Smooth muscle cell (in vitro differentiated cells): ENCODE data around the gene FUT7. TPM values are rescaled to one million over a fixed set of nuclear protein-coding genes. Genes with fewer than 3 reads are reported as not detected.

Experiments
- DNase-seq: peaks from one replicate; lab custom pipeline; 2025; ENCODE audit not compliant: unreplicated experiment; lab: John Stamatoyannopoulos, UW
- H2AFZ ChIP-seq: fragments of 200-600 bp; sonication (generic); 2 replicates; pipeline ENCODE4 v1.6.0; 2016; ENCODE audit warnings: antibody characterized with exemption, low read depth, mild to moderate bottlenecking
- H3F3A ChIP-seq: fragments of 200-600 bp; sonication (generic); 2 replicates; pipeline ENCODE4 v1.6.0; 2017; ENCODE audit warnings: antibody characterized with exemption, low read depth
- H3K27ac ChIP-seq: fragments of 200-600 bp; sonication (generic); 2 replicates; pipeline ENCODE4 v1.5.1; 2016; ENCODE audit warnings: low read depth, mild to moderate bottlenecking
- H3K27me3 ChIP-seq: fragments of 200-600 bp; sonication (generic); 2 replicates; pipeline ENCODE4 v1.6.1; 2016; ENCODE audit warnings: low read depth, mild to moderate bottlenecking
- H3K36me3 ChIP-seq: fragments of 200-600 bp; sonication (generic); 2 replicates; pipeline ENCODE4 v1.5.1; 2016; ENCODE audit warnings: low read depth
- H3K4me1 ChIP-seq: fragments of 200-600 bp; sonication (generic); 2 replicates; pipeline ENCODE4 v1.5.1; 2016; ENCODE audit warnings: low read depth
- H3K4me2 ChIP-seq: fragments of 200-600 bp; sonication (generic); 2 replicates; pipeline ENCODE4 v1.6.0; 2016; ENCODE audit warnings: mild to moderate bottlenecking
- H3K4me3 ChIP-seq: fragments of 200-600 bp; sonication (generic); 2 replicates; pipeline ENCODE4 v1.5.1; 2016; ENCODE audit warnings: mild to moderate bottlenecking
- H3K79me2 ChIP-seq: fragments of 200-600 bp; sonication (generic); 2 replicates; pipeline ENCODE4 v1.6.0; 2016; ENCODE audit warnings: low read depth, mild to moderate bottlenecking
- H3K9ac ChIP-seq: fragments of 200-600 bp; sonication (generic); 2 replicates; pipeline ENCODE4 v1.6.0; 2016; ENCODE audit warnings: low read depth
- H3K9me3 ChIP-seq: fragments of 200-600 bp; sonication (generic); replicated peaks from 2 replicates; pipeline ENCODE4 v1.5.1; 2016; ENCODE audit warnings: low read depth
- H4K20me1 ChIP-seq: fragments of 200-600 bp; sonication (generic); 2 replicates; pipeline ENCODE4 v1.6.0; 2016; ENCODE audit warnings: low read depth
- WGBS: methylation state at CpG from one replicate; pipeline ENCODE4 v1.1.7; 2016; ENCODE audit warnings: low lambda C conversion rate; 5-methylcytosine and 5-hydroxymethylcytosine counted together
- polyA plus RNA-seq: library from polyadenylated mRNA; unstranded; fragments of >200 nt; fragmentation: Nextera tagmentation; extraction: Ambion mirVana; gene quantifications from 2 replicates; pipeline ENCODE4 v1.2.1, GENCODE V29; 2016
- total RNA-seq: library from RNA; depleted of rRNA; stranded (reverse); fragments of >200 nt; gene quantifications from 2 replicates; pipeline ENCODE4 v1.2.3, GENCODE V29; 2014
- TF ChIP-seq, protein P1 (sequence below): fragments of 200-600 bp; sonication (generic); IDR thresholded peaks from 2 replicates; pipeline ENCODE4 v1.5.1; 2017; ENCODE audit warnings: borderline replicate concordance, mild to moderate bottlenecking, antibody characterized with exemption; ENCODE audit not compliant: insufficient read depth, poor library complexity, severe bottlenecking

FUT7 gene
- total and polyA plus RNA-seq, 2 experiments from 2014 or later, result not detected

DNA sequence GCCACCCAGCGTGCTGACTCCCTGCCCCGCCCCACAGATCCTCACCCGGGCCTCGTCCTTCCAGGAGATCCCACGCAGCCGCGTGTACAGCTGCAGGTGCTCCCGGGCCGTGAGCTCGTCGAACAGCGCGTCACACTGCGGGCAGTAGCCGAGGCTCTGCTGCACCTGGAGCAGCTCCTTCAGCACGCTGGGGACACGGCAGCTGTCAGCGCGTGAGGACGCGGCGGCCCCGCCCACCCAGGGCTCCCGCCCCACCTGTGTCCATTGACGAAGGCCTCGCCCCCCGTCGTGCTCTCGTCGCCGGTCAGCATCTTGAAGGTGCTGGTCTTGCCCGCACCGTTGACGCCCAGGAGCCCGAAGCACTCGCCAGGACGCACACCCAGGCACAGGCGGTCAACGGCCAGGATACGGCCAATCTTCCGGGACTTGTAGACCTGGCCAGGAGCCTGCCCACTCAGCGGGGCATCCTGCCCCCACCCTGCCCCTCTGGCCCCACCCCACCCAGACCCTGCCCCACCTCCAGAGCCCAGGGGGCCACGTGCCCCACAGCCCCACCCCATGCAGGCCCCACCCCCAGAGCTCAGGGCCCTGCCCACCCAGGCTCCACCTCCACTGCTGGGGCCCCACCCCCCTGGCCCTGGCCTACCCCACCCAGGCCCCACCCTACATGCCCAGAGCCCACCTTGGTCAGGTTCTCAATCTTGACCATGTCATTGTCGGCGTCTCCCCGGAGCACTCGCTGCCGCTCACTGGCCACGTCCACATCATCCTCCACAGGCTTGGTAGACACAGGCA lies 21.8 kb downstream of the FUT7 start:
- WGBS, result 98% methylated on average over 21 of the region's 49 CpGs
- H2AFZ ChIP-seq, result no peak overlapping the region
- H3F3A ChIP-seq, result no peaks in the 10 kb centered on the region
- H3K9ac ChIP-seq, result no peak overlapping the region
- H3K79me2 ChIP-seq, result no peaks in the 10 kb centered on the region
- H3K4me2 ChIP-seq, result no peak overlapping the region
- TF ChIP-seq, protein P1, sequence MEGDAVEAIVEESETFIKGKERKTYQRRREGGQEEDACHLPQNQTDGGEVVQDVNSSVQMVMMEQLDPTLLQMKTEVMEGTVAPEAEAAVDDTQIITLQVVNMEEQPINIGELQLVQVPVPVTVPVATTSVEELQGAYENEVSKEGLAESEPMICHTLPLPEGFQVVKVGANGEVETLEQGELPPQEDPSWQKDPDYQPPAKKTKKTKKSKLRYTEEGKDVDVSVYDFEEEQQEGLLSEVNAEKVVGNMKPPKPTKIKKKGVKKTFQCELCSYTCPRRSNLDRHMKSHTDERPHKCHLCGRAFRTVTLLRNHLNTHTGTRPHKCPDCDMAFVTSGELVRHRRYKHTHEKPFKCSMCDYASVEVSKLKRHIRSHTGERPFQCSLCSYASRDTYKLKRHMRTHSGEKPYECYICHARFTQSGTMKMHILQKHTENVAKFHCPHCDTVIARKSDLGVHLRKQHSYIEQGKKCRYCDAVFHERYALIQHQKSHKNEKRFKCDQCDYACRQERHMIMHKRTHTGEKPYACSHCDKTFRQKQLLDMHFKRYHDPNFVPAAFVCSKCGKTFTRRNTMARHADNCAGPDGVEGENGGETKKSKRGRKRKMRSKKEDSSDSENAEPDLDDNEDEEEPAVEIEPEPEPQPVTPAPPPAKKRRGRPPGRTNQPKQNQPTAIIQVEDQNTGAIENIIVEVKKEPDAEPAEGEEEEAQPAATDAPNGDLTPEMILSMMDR, result no peak
- H3K9me3 ChIP-seq, result no peaks in the 10 kb centered on the region
- H4K20me1 ChIP-seq, result no peaks in the 10 kb centered on the region
- H3K36me3 ChIP-seq, result no peaks in the 10 kb centered on the region
- no peak overlapping the region for H3K27ac ChIP-seq
- no peak overlapping the region for H3K4me3 ChIP-seq
- DNase-seq, result no peak
- H3K27me3 ChIP-seq, result no peaks in the 10 kb centered on the region
- H3K4me1 ChIP-seq, result no peaks in the 10 kb centered on the region

DNA sequence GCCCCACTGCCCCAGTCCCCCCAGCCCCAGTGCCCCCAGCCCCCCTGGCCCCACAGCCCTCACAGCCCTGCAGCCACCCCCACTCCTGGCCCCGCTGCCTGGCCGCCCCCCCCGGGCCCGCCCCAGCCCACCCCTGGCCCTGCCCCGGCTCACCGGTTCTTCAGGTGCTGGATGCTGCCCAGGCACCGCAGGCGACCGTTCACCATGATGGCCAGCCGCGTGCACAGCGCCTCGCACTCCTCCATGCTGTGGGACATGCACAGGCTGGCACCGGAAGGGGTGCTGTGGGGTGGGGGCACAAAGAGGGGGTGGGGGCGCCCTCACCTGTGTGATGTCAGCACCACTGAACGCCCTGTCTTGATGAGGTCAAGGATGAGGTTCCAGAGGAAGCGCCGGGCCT lies 22.7 kb downstream of the FUT7 start:
- no peaks in the 10 kb centered on the region for H3K9me3 ChIP-seq
- H3K4me3 ChIP-seq, result no peak overlapping the region
- no peaks in the 10 kb centered on the region for H3K79me2 ChIP-seq
- no peaks in the 10 kb centered on the region for H3K36me3 ChIP-seq
- no peaks in the 10 kb centered on the region for H3K27me3 ChIP-seq
- no peaks in the 10 kb centered on the region for H3K4me1 ChIP-seq
- WGBS, result 91% methylated on average over 7 of the region's 18 CpGs
- H3F3A ChIP-seq, result no peaks in the 10 kb centered on the region
- no peak overlapping the region for H3K4me2 ChIP-seq
- no peaks in the 10 kb centered on the region for H4K20me1 ChIP-seq
- no peak overlapping the region for H2AFZ ChIP-seq
- no peak for DNase-seq
- no peak overlapping the region for H3K27ac ChIP-seq
- TF ChIP-seq, protein P1, result no peak
- H3K9ac ChIP-seq, result no peak overlapping the region

- Histone ChIP-seq H3K27me3 (no peaks in the 10 kb centered on the region), H3K27ac (no peak overlapping the region), H3K4me3 (no peak overlapping the region), H3K4me1 (no peaks in the 10 kb centered on the region), H3K9me3 (no peaks in the 10 kb centered on the region), H3K4me2 (no peak overlapping the region), H3K36me3 (no peaks in the 10 kb centered on the region), H3K9ac (no peak overlapping the region), H2AFZ (no peak overlapping the region), H4K20me1 (no peaks in the 10 kb centered on the region), H3K79me2 (no peaks in the 10 kb centered on the region), H3F3A (no peaks in the 10 kb centered on the region)
- DNase-seq, result no peak
- WGBS, result 88% methylated on average over 20 of the region's 22 CpGs
- TF ChIP-seq, protein P1, result no peak
Observed at GRCh38 chr9:137008312-137008711, 23.6 kb downstream of the FUT7 start.

GRCh38 chr9:137007816-137008270 lies 24.0 kb downstream of the FUT7 start:
- no peak overlapping the region for H3K4me2 ChIP-seq
- no peaks in the 10 kb centered on the region for H3K36me3 ChIP-seq
- H3K9ac ChIP-seq, result no peak overlapping the region
- H2AFZ ChIP-seq, result no peak overlapping the region
- no peak overlapping the region for H3K27ac ChIP-seq
- TF ChIP-seq, protein P1, result no peak
- no peaks in the 10 kb centered on the region for H3F3A ChIP-seq
- no peaks in the 10 kb centered on the region for H4K20me1 ChIP-seq
- no peaks in the 10 kb centered on the region for H3K79me2 ChIP-seq
- H3K4me3 ChIP-seq, result no peak overlapping the region
- WGBS, result 91% methylated on average over 11 of the region's 13 CpGs
- no peaks in the 10 kb centered on the region for H3K27me3 ChIP-seq
- no peaks in the 10 kb centered on the region for H3K4me1 ChIP-seq
- no peaks in the 10 kb centered on the region for H3K9me3 ChIP-seq
- no peak for DNase-seq
